A204.1 (cell line): Measurements from ENCODE around the gene NOSTRIN.
"Not testable (repeated sequence)": the region's sequence is repeated elsewhere in the genome, so short reads cannot be mapped to it uniquely, and the experiment has no call there.

Source experiments
- FAIRE-seq: peaks from 2 replicates; lab custom pipeline; 2012; peaks lifted over from hg19 to GRCh38; lab: Jason Lieb, UNC

The NOSTRIN gene, protein sequence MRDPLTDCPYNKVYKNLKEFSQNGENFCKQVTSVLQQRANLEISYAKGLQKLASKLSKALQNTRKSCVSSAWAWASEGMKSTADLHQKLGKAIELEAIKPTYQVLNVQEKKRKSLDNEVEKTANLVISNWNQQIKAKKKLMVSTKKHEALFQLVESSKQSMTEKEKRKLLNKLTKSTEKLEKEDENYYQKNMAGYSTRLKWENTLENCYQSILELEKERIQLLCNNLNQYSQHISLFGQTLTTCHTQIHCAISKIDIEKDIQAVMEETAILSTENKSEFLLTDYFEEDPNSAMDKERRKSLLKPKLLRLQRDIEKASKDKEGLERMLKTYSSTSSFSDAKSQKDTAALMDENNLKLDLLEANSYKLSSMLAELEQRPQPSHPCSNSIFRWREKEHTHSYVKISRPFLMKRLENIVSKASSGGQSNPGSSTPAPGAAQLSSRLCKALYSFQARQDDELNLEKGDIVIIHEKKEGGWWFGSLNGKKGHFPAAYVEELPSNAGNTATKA

DNA sequence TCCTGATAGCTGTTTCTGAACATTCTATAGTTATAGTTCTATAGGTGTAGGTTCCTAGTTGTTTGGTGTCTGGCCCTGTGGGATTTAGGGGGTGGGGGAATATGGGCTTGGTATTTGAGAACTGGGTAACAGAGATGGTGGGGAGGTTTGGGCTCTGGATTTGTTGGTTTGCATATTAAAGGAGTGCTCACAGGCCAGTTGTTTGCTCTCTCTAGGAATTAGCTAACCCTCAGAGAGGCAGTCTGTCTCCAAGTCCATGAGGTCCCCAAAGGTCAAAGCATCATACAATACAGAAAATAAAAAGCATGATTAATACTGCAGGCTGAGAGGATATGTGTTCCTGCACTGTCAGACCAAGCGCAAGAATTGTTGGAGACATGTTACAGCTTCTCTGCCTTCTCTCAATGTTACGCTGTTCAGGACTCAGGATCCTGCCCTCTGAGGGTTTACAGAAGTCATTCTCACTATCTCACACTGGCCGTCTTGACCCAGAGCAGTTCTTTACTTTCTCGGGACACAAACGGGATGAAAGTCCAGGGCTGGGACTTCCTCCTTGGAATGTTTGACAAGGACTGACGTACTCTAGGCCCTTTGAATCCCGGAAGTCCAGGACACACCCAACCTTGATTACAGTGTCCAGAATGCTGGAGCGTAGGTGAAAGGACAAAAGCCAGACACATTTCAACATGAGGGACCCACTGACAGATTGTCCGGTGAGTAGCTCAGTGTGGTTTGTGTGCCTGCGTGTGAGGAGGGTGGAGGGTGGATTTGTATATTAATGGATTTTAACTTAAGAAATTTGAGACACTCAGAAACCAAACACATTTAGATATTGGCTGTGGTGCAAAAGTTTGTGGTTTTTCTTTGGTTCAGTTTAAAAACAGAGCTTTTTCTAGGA is at the start of gene NOSTRIN:
NOSTRIN (plus strand) TSS at position 677 of the 898 bp plus-strand sequence; CDS start at position 687, 10 bp downstream.
- no peak for FAIRE-seq

DNA sequence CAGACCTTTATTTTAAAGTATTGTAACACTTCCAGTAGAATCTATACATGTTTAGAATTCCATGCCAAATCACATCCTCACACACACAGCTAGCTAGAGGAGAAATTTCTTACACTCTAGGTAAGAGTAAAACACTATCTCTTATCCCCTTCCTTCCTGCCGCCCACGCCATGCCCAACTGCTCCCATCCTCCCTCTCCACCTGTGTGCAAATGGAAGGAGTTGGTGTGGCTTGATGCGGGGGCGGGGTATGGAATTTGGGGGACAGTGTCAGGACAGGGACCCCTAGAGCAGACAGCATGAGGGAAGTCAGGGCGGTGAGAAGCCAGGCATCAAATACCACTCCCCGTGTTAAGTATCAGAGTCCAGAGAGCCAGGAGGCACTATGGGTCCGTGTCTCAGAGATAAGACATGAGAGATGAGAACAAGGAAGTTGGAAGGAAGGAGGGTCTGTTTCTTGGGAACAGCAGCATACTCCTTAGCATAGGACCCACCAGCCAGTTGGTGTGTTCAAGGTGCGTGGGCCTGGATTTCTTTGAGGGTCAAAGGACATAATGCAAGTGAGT is 48.6 kb upstream of the NOSTRIN start:
- no peak for FAIRE-seq

DNA sequence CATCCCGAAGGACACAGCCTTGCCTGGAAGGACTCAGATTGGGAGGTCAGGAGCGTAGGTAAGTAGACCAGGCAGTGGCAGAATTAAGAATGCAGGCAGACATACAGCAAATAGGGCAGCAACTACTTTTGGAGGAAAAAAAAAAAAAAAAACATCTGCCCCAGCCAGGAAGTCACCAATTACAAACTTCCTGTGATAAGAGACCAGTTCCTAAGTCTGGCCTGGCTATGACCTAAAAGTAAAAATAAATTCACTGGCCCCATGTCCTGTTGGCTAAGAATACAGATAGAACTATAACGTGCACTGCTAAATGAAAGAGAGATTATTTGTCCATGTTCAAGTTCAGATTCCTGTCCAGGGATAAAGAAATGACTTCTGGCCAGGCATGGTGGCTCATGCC is 45.2 kb upstream of the NOSTRIN start:
- FAIRE-seq = no peak

DNA sequence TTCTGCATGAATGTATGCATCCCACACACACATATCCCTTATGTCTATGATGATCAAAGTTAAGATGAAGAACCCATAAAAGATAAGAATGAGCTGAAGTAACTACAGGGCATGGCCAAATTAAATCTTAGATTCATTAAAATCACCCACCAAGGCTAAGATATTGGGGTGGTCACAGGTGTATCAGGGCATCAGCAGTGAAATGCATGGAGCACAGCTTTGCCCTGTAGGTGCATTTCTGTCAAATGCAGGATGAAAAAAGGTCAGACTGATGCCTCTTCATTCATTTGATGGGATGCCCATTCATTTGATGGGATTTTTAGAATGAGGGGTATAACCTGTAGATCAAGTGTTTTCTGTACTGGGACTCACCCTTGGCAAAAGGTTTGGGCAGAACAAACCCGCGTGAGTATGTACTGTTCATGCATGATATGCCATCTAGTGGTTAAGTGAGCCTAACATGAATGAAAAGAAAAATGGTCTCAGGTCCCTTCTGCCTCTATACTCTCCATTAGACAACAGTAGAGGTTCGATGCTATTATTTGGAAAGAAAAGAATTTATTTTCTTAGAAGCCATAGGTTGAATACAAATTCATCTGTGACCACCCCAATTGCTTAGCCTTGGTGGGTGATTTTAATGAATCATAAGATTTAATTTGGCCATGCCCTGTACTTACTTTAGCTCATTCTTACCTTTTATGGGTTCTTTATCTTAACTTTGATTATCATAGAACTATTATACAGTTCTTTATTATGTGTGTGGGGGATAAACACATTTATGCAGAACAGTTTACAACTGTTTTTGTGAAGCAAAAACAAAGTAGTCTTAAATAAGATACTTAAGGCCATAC is 43.2 kb upstream of the NOSTRIN start:
- FAIRE-seq = peak; percentile 72

DNA sequence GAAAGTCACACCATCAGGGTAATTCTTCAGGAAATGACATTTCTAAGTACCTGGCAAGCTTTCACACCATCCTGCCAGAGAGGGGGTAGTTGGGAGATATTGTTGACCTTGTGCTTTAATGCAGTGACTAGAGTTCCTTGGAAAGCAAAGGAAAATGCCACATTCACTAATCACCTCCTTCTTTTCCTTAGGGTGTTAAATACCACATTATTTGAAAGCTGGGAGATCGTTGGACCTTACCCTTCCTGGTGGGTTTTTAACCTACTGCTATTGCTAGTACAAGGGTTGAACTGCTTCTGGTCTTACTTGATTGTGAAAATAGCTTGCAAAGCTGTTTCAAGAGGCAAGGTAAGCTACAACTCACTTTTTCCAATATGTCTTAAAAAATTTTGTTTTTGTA is 37.0 kb upstream of the NOSTRIN start:
- FAIRE-seq = no peak

DNA sequence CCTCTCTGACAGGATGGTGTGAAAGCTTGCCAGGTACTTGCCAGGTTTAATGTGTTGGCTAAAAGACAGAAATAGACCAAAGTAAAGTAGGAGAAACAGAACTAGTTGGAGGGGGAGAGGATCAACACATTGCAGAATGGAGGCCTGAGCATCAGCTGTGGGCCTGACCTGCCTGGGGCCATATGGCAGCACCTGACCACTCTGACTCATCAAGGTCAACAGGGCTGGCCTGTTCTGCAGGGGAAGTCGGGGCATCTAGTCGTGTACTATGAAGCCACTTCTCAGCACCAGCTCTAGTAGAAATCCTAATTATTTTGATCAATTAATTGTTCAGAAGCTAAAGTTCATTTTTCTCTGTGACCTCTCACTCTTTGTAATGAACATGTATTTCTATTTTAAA is 35.8 kb upstream of the NOSTRIN start:
- no peak for FAIRE-seq

DNA sequence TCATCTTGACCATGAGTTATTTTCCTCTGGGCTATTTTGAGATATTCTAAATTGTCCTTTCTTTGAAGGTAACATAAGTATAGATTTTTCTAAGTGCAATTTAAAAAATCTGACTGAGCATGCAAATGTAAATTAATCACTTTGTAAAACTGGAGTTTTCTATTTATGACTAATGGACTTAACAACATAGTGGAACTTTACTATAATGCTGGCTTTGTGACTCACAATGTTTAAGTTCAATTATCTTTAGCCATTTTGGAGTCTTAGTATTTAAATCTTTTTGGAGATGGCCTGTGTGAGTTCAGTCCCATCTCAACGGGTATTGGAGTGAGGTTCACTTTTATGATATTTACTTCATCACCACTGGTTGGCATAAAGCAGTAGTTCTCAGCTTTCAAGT is 35.2 kb upstream of the NOSTRIN start:
- FAIRE-seq = no peak

DNA sequence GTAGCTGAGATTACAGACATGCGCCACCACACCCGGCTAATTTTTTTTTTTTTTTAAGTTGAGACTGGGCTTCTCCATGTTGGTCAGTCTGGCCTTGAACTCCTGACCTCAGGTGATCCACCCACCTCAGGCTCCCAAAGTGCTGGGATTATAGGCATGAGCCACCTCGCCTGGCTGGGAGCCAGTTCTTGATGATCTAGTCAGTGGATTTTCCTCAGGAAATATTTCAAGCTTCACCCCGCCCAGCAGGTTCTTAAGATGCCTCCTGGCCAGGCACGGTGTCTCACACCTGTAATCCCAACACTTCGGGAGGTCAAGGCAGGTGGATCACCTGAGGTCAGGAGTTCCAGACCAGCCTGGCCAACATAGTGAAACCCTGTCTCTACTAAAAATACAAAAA is 34.1 kb upstream of the NOSTRIN start:
- FAIRE-seq = not testable (repeated sequence)

DNA sequence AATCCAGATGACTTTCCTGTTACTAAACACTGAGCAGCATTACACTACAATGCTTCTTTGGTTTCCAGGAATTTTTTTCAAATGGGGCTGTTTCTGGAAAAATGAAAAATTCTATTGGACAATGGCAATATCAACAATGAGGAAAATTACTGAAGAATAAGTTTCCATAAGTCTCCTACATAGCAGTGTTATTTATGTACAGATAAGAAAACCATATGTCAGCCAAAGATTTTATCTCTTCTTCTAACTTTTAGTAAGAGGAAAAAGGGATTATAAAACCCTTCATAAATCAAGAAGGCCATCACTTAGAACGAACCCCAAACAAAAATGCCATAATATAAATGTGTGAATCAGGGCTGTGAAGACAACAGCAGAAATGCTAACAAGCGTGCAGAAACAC is 31.6 kb upstream of the NOSTRIN start:
- no peak for FAIRE-seq

DNA sequence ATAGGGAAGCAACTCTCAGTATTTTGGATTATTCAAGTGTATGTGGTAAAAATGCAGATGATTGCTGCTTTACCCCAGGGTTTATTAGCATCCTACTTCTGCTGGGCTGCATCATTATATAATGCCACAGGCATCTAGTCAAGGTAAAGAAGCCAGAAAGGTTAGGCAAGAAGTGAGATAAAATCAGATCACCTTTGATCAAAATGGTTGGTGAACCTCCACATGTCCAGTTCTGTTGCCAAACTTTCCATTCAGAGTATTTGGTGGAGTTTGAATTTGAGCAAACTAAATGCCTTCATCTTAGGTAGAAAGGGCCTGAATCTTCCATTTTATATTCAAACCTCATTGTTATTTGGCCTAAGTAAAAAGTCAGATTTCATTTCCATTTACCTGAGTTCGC is 29.7 kb upstream of the NOSTRIN start:
- FAIRE-seq = no peak

DNA sequence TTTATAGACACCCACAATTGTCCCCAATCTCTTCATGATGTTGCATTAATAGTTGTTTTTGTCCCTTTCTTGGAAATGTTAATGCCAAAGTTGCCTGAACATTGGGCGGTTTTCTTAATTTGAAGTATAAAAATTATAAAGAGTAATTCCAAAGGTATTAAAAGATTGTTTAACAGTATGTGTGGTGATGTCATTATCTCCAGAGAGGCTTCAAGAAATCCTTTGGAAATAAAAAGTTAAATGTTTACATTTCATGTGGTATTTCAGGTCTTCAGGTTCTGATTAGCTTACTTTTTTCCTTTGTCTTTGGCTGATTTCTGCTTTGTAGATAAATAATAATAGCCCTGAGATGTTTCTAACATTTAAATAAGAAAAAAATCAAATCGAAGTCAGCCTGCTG is 29.3 kb upstream of the NOSTRIN start:
- FAIRE-seq = no peak

DNA sequence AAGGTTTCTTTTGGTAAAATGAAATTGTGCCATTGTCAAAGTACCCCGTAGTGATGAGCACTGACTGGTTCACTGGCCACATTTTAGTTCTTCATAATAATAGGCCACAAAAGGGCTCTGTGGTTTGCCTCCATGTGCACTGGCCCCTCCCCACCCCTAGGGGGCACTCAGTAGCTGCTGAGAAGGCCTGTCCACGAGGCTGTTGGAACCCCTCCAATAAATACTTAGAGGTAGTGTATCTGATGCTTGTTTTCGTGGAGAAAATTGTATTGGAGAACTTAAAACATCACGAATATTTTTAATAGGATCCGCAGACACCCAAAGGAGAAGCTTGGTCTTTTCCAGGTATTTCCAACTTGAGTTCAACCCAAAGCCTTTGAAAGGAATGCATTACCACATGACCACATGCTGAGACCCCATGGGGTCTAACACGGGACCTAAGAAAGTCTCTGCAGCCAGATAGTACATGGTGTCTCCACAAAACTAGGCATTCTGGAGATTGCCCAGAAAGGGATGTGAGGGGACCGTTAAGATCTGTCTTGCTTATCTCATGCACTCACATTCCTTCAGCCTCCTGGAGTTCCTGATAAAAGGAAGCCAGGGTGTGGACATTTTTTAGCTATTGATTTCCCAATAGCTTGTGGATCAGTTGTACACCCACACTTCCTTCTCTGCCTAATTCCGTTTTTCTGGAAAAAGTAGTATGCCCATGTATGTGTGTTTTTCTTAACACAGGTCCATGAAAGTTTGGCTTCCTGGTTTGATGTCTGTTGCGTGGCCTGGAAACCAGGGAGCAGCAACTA is 28.5 kb upstream of the NOSTRIN start:
- no peak for FAIRE-seq

DNA sequence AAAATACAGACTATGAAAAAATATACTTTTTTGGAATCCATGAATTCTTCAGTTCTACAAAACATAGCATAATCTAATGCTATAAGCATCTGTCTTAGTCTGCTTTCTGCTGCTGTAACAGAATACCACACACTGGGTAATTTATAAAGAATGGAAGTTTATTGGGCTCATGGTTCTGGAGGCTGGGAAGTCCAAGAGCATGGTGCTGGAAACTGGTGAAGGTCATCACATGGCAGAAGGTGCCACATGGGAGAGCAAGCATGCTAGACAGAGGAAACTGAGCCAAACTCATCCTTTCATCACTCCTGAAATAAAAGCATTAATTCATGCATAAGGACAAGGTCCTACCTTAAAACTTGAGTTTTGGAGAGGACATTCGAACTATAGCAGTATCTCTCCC is 26.6 kb upstream of the NOSTRIN start:
- no peak for FAIRE-seq

DNA sequence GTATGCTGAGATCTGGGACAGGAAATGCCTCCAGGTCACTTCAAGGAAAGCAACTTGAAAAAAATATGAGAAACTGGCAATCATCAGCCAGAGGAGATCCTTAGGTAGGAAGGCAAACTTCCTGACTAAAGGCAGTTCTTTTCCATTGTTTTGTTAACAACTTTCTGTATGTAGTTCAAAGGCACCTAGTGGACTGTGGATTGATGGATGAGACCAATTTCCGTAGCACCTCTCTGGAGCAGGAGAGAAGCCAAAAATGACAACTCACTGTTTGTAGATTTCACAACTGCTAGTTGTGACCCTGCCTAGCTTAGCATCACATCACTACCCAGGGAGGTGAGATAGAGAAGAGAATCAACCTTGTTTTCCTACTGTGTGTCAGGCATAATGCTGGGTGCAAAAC is 21.8 kb upstream of the NOSTRIN start:
- no peak for FAIRE-seq

DNA sequence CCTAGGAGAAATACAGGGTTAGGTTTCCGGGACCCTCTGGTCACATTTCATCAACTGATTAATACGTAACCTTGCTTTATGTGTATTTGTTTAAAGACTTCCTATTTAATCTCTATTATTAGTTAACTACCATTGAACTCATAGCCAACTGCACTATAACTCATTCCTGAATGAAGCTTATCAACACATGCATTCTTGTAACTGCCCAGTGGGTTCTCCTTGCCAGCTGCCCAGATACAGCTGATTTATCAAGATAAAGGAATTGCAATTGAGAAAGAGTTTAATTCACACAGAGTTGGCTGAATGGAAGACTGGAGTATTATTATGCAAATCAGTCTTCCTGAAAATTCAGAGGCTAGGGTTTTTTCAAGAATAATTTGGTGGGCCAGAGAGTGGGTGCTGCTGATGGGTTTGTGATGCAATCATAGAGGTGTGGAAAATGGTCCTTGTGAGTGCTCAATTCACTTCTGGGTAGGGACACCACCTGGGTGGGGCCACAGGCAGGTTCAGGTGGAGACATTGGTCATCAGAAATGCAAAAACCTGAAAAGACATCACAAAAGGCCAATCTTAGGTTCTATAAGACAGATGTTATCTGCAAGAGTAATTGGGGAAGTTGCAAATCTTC is 21.1 kb upstream of the NOSTRIN start:
- no peak for FAIRE-seq

DNA sequence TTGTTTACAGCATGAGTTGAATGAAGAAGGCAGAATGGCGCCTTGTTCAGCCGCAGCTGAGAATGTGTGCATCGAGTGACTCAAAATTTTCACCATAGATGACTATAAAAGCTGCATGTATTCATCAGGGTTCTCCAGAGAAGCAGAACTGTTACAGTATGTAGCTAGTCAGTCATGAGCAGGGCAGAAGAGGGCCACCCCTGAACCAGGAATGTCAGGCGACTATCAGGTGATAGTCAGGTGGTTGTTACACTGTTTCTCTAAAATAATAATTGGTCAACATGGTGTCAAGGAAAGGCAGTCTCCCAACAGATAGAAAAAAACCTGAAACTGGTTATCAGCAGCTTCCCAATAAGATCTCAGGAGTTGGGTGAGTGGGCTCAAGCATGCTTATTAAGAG is 20.2 kb upstream of the NOSTRIN start:
- no peak for FAIRE-seq

DNA sequence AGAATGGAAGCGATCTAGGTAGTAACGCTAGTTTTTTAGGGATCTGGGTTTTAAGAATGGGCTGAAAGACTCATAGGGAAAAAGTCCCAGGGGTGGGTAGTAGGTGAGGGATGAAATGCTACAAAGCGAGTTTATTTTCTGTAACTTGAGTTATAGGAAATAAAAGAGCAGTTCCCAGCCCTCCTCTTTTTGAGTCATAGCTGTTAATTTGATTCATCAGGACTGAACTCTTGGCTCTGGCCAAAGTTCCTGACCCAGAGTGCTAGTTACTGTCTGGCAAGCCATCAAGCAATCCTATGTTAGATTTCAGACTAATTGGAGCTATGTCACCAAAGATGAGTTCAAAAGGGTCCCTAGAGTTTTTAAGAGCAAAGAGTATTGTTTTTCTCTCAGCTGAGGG is 17.4 kb upstream of the NOSTRIN start:
- no peak for FAIRE-seq

DNA sequence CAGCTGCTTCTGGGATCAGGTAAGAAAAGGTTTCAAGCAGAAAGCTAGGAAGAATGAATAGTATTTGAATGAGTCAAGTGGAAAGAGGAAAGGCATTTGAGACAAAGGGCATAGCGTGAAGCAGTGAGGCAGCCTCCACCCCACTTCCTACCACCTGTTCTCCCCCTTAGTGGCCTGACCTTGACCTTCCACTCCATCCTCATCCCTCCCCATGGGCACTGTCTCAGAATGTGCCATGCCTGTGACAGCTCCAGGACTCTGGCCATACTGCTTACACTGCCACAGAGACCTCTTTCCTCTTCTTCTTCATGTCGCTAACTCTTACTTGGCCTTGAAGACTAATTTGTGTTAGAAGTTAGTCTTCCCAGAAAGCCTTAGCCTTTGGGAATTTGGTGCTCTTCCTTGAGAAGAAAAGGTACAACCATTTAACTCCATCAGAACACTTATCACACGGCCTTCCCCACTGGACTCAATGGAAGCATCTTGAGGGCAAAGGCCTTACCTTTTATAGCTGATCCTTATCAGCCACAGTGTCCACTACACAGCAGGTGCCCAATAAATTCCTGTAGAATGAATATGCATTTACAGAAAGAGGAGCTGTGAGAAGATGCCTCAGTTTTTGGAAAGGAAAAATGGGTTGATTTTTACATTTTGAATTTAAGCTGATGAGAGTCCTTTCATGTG is 15.2 kb upstream of the NOSTRIN start:
- FAIRE-seq = no peak

DNA sequence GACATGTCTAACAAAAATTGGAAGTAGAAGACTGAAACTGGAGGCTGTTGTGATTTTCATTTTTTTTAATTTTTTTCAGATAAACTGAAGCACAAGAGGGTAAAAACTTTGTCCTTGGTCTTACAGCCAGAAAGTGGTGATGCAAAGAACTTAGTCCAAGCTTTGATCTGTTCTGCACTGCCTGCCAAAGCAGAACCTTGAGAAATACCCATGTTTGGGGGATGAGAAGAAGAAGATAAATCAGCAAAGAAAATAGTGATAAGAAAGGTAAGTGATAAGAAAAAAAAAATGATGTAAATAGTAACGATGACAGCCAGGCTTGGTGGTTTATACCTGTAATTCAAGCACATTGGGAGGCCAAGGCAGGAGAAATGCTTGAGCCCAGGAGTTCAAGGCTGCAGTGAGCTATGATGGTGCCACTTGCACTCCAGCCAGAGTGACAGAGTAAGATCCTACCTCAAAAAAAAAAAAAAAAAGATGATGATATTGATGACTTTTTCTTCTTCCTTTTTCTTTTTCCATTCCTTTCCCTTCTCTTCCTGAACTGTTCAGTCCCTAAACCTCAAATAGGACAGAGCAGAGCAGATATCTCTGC is 14.6 kb upstream of the NOSTRIN start:
- no peak for FAIRE-seq

DNA sequence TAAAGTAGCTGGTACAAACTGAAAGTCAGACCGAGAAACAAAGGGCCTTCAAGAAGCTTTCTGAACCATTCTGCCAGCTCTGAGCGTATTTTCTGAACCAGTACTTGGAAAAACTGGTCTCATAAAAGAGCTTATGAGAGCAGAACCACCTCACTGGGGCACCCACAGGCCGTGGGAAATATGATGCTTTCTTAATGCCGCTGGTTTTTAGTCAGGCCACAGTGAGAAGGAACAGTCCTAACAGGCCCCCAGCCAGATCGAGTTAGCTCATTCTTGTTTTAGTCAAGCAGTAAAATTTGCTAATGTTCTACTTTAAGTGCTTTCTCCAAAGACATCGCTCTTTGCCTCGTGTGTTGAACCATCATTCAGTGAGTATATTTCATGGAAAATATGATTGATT is 12.7 kb upstream of the NOSTRIN start:
- FAIRE-seq = no peak
